Measurements from ENCODE around the gene MYBPHL. TPM values are rescaled to one million over a fixed set of nuclear protein-coding genes. Genes with fewer than 3 reads are reported as not detected.
A peak's percentile ranks its signal among the peaks of the same experiment; 100 is the strongest.

The MYBPHL gene
- total and polyA plus RNA-seq, 2 of the 13 experiments (the other 11 are each of a cell fraction or from before 2014, with no cell fraction given) = 3.7 to 3.8 TPM

DNA sequence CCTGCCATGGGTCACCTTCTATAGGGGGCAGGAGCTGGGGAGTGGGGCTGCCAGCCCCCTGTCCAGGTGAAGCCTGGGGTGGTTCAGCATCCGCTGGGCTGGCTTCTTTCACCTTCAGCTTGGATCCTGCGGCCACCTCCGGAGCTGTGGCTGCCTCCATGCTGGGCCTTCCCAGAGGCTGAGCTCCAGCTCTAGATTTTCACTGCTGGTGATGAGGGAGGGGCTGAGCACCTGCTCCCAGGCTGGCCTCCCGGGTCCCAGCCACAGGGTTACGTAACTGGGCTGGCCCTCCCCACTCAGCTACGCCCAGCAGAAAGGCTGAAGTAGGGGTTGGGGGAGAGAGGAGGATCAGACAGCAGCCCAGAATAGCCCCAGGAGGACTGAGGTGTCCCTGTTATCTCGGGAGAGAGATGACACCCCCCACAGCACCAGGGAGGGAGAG lies at the start of gene MYBPHL (continued):
- TF ChIP-seq, protein P1, sequence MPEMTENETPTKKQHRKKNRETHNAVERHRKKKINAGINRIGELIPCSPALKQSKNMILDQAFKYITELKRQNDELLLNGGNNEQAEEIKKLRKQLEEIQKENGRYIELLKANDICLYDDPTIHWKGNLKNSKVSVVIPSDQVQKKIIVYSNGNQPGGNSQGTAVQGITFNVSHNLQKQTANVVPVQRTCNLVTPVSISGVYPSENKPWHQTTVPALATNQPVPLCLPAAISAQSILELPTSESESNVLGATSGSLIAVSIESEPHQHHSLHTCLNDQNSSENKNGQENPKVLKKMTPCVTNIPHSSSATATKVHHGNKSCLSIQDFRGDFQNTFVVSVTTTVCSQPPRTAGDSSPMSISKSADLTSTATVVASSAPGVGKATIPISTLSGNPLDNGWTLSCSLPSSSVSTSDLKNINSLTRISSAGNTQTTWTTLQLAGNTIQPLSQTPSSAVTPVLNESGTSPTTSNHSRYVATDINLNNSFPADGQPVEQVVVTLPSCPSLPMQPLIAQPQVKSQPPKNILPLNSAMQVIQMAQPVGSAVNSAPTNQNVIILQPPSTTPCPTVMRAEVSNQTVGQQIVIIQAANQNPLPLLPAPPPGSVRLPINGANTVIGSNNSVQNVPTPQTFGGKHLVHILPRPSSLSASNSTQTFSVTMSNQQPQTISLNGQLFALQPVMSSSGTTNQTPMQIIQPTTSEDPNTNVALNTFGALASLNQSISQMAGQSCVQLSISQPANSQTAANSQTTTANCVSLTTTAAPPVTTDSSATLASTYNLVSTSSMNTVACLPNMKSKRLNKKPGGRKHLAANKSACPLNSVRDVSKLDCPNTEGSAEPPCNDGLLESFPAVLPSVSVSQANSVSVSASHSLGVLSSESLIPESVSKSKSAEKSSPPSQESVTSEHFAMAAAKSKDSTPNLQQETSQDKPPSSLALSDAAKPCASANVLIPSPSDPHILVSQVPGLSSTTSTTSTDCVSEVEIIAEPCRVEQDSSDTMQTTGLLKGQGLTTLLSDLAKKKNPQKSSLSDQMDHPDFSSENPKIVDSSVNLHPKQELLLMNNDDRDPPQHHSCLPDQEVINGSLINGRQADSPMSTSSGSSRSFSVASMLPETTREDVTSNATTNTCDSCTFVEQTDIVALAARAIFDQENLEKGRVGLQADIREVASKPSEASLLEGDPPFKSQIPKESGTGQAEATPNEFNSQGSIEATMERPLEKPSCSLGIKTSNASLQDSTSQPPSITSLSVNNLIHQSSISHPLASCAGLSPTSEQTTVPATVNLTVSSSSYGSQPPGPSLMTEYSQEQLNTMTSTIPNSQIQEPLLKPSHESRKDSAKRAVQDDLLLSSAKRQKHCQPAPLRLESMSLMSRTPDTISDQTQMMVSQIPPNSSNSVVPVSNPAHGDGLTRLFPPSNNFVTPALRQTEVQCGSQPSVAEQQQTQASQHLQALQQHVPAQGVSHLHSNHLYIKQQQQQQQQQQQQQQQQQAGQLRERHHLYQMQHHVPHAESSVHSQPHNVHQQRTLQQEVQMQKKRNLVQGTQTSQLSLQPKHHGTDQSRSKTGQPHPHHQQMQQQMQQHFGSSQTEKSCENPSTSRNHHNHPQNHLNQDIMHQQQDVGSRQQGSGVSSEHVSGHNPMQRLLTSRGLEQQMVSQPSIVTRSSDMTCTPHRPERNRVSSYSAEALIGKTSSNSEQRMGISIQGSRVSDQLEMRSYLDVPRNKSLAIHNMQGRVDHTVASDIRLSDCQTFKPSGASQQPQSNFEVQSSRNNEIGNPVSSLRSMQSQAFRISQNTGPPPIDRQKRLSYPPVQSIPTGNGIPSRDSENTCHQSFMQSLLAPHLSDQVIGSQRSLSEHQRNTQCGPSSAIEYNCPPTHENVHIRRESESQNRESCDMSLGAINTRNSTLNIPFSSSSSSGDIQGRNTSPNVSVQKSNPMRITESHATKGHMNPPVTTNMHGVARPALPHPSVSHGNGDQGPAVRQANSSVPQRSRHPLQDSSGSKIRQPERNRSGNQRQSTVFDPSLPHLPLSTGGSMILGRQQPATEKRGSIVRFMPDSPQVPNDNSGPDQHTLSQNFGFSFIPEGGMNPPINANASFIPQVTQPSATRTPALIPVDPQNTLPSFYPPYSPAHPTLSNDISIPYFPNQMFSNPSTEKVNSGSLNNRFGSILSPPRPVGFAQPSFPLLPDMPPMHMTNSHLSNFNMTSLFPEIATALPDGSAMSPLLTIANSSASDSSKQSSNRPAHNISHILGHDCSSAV (CRISPR knock-in tag; IDR thresholded peaks at IDR 0.05; ENCODE audit: borderline replicate concordance) = no peak
- TF ChIP-seq HMGA1 (CRISPR knock-in tag; conservative IDR thresholded peaks at IDR 0.05) = no peak
- no peak for TF ChIP-seq ZBTB42 (CRISPR knock-in tag; IDR thresholded peaks at IDR 0.05)
- no peak for TF ChIP-seq U2AF1 (optimal IDR thresholded peaks at IDR 0.05; ENCODE audit: low read depth, low read length)
- no peak for TF ChIP-seq ZNF567 (CRISPR knock-in tag; IDR thresholded peaks at IDR 0.05; ENCODE audit: borderline replicate concordance)
- TF ChIP-seq, protein P2, sequence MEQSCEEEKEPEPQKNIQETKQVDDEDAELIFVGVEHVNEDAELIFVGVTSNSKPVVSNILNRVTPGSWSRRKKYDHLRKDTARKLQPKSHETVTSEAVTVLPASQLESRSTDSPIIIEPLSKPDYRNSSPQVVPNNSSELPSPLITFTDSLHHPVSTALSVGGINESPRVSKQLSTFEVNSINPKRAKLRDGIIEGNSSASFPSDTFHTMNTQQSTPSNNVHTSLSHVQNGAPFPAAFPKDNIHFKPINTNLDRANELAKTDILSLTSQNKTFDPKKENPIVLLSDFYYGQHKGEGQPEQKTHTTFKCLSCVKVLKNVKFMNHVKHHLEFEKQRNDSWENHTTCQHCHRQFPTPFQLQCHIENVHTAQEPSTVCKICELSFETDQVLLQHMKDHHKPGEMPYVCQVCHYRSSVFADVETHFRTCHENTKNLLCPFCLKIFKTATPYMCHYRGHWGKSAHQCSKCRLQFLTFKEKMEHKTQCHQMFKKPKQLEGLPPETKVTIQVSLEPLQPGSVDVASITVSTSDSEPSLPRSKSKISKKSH (CRISPR knock-in tag; IDR thresholded peaks at IDR 0.05; ENCODE audit: borderline replicate concordance) = 0 out of 2 replicates have a peak, but pooled peaks have one; percentile 18
- TF ChIP-seq ZNF225 (CRISPR knock-in tag; IDR thresholded peaks at IDR 0.05) = 0 out of 2 replicates have a peak, but pooled peaks have one; percentile 66
- TF ChIP-seq STAG1 (CRISPR knock-in tag; IDR thresholded peaks at IDR 0.05) = no peak
- no peak for TF ChIP-seq GFI1 (CRISPR knock-in tag; IDR thresholded peaks at IDR 0.05; ENCODE audit: borderline replicate concordance)
- TF ChIP-seq, protein P3, sequence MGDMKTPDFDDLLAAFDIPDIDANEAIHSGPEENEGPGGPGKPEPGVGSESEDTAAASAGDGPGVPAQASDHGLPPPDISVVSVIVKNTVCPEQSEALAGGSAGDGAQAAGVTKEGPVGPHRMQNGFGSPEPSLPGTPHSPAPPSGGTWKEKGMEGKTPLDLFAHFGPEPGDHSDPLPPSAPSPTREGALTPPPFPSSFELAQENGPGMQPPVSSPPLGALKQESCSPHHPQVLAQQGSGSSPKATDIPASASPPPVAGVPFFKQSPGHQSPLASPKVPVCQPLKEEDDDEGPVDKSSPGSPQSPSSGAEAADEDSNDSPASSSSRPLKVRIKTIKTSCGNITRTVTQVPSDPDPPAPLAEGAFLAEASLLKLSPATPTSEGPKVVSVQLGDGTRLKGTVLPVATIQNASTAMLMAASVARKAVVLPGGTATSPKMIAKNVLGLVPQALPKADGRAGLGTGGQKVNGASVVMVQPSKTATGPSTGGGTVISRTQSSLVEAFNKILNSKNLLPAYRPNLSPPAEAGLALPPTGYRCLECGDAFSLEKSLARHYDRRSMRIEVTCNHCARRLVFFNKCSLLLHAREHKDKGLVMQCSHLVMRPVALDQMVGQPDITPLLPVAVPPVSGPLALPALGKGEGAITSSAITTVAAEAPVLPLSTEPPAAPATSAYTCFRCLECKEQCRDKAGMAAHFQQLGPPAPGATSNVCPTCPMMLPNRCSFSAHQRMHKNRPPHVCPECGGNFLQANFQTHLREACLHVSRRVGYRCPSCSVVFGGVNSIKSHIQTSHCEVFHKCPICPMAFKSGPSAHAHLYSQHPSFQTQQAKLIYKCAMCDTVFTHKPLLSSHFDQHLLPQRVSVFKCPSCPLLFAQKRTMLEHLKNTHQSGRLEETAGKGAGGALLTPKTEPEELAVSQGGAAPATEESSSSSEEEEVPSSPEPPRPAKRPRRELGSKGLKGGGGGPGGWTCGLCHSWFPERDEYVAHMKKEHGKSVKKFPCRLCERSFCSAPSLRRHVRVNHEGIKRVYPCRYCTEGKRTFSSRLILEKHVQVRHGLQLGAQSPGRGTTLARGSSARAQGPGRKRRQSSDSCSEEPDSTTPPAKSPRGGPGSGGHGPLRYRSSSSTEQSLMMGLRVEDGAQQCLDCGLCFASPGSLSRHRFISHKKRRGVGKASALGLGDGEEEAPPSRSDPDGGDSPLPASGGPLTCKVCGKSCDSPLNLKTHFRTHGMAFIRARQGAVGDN (CRISPR knock-in tag; IDR thresholded peaks at IDR 0.05) = peak; percentile 72
- TF ChIP-seq, protein P4, sequence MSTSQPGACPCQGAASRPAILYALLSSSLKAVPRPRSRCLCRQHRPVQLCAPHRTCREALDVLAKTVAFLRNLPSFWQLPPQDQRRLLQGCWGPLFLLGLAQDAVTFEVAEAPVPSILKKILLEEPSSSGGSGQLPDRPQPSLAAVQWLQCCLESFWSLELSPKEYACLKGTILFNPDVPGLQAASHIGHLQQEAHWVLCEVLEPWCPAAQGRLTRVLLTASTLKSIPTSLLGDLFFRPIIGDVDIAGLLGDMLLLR (CRISPR knock-in tag; IDR thresholded peaks at IDR 0.05) = no peak
- no peak for TF ChIP-seq ZNF891 (CRISPR knock-in tag; IDR thresholded peaks at IDR 0.05)
- no peak for TF ChIP-seq PCBP2 (optimal IDR thresholded peaks at IDR 0.05; ENCODE audit: low read depth, low read length, poor library complexity, severe bottlenecking)
- no peak for TF ChIP-seq ZNF777 (CRISPR knock-in tag; IDR thresholded peaks at IDR 0.05)
- TF ChIP-seq ZNF616 (CRISPR knock-in tag; IDR thresholded peaks at IDR 0.05; ENCODE audit: low read depth) = no peak
- no peak for TF ChIP-seq ELF1 (CRISPR knock-in tag; IDR thresholded peaks at IDR 0.05)
